Central memory CD8-positive, alpha-beta T cell (primary cell): ENCODE results near the gene CPZ.
"Not testable (repeated sequence)": the region's sequence is repeated elsewhere in the genome, so short reads cannot be mapped to it uniquely, and the experiment has no call there.

ENCODE experiments used
- ATAC-seq: fragments of 150-1000 bp; cut with Tn5 transposase; replicated peaks from 2 replicates; pipeline ENCODE4 v1.10.0; 2022; ENCODE audit warnings: mild to moderate bottlenecking, moderate FRiP score, moderate number of reproducible peaks; ENCODE audit not compliant: poor library complexity, severe bottlenecking; ENCODE audit errors: extremely low read depth
- DNase-seq, 2 donors: peaks; one replicate each; pipeline ENCODE4 v3.0.0; 2021; ENCODE audit warnings: low spot score in 2 of 2
- H3K27ac Mint-ChIP-seq: one replicate; pipeline ENCODE4 v1.8.0; 2022; ENCODE audit warnings: low read depth, mild to moderate bottlenecking, moderate library complexity, mixed read lengths
- H3K27me3 Mint-ChIP-seq: one replicate; pipeline ENCODE4 v1.8.0; 2022; ENCODE audit warnings: mixed read lengths
- H3K36me3 Mint-ChIP-seq: one replicate; pipeline ENCODE4 v1.8.0; 2022; ENCODE audit warnings: mild to moderate bottlenecking, moderate library complexity, mixed read lengths; ENCODE audit not compliant: insufficient read depth
- H3K4me1 Mint-ChIP-seq: one replicate; pipeline ENCODE4 v1.8.0; 2022; ENCODE audit warnings: mixed read lengths
- H3K4me3 Mint-ChIP-seq: one replicate; pipeline ENCODE4 v1.8.0; 2022; ENCODE audit warnings: mild to moderate bottlenecking, moderate library complexity, mixed read lengths
- H3K9me3 Mint-ChIP-seq: one replicate; pipeline ENCODE4 v1.8.0; 2022; ENCODE audit warnings: mixed read lengths

The CPZ gene

GRCh38 chr4:8646296-8647093 is 53.9 kb downstream of the CPZ start:
- DNase-seq (peak in 1 of 2 donors; percentile 9), ATAC-seq (no peak)
- Mint-ChIP-seq H3K4me1 (no peaks in the 10 kb centered on the region), H3K27ac (no peak overlapping the region), H3K4me3 (no peak overlapping the region), H3K27me3 (peaks cover 9% of the 10 kb centered on the region), H3K36me3 (no peaks in the 10 kb centered on the region), H3K9me3 (no peaks in the 10 kb centered on the region)

- DNase-seq (no peak), ATAC-seq (no peak)
- Mint-ChIP-seq H3K4me1 (no peaks in the 10 kb centered on the region), H3K27ac (no peak overlapping the region), H3K4me3 (no peak overlapping the region), H3K36me3 (no peaks in the 10 kb centered on the region), H3K27me3 (peaks cover 9% of the 10 kb centered on the region), H3K9me3 (no peaks in the 10 kb centered on the region)
These were observed 54.6 kb downstream of the CPZ start for GRCh38 chr4:8647094-8647570.

- peak; percentile 0 to 2 for DNase-seq
These were observed 55.1 kb downstream of the CPZ start for GRCh38 chr4:8647626-8648025.

GRCh38 chr4:8648296-8648695 is 55.7 kb downstream of the CPZ start:
- DNase-seq: peak in 1 of 2 donors; percentile 8
- no peaks in the 10 kb centered on the region for H3K36me3 Mint-ChIP-seq
- no peaks in the 10 kb centered on the region for H3K9me3 Mint-ChIP-seq
- peaks cover 3% of the 10 kb centered on the region for H3K27me3 Mint-ChIP-seq
- no peak overlapping the region for H3K27ac Mint-ChIP-seq
- no peaks in the 10 kb centered on the region for H3K4me1 Mint-ChIP-seq
- no peak for ATAC-seq
- no peak overlapping the region for H3K4me3 Mint-ChIP-seq

More at GRCh38 chr4:8647626-8648025, 55.1 kb downstream of the CPZ start:
- no peak overlapping the region for H3K4me3 Mint-ChIP-seq
- H3K4me1 Mint-ChIP-seq: no peaks in the 10 kb centered on the region
- H3K9me3 Mint-ChIP-seq: no peaks in the 10 kb centered on the region
- peaks cover 9% of the 10 kb centered on the region for H3K27me3 Mint-ChIP-seq
- no peaks in the 10 kb centered on the region for H3K36me3 Mint-ChIP-seq
- no peak for ATAC-seq
- H3K27ac Mint-ChIP-seq: no peak overlapping the region

GRCh38 chr4:8648816-8649630 is 56.5 kb downstream of the CPZ start:
- no peak overlapping the region for H3K27ac Mint-ChIP-seq
- H3K4me3 Mint-ChIP-seq: no peak overlapping the region
- H3K4me1 Mint-ChIP-seq: no peaks in the 10 kb centered on the region
- H3K9me3 Mint-ChIP-seq: no peaks in the 10 kb centered on the region
- no peaks in the 10 kb centered on the region for H3K36me3 Mint-ChIP-seq
- no peaks in the 10 kb centered on the region for H3K27me3 Mint-ChIP-seq
- ATAC-seq (no peak), DNase-seq (peak in 1 of 2 donors; percentile 8)

- H3K9me3 Mint-ChIP-seq: peaks cover 5% of the 10 kb centered on the region
- H3K4me3 Mint-ChIP-seq: no peak overlapping the region
- no peaks in the 10 kb centered on the region for H3K4me1 Mint-ChIP-seq
- no peak for ATAC-seq
- H3K36me3 Mint-ChIP-seq: no peaks in the 10 kb centered on the region
- no peak overlapping the region for H3K27ac Mint-ChIP-seq
- H3K27me3 Mint-ChIP-seq: no peaks in the 10 kb centered on the region
- no peak for DNase-seq
These were observed 57.2 kb downstream of the CPZ start for GRCh38 chr4:8649631-8650361.

- Mint-ChIP-seq H3K27me3 (peaks cover 14% of the 10 kb centered on the region), H3K36me3 (no peaks in the 10 kb centered on the region), H3K27ac (no peak overlapping the region), H3K4me1 (no peaks in the 10 kb centered on the region), H3K9me3 (peaks cover 5% of the 10 kb centered on the region), H3K4me3 (no peak overlapping the region)
- DNase-seq (no peak), ATAC-seq (no peak)
These were observed 59.2 kb downstream of the CPZ start for GRCh38 chr4:8651661-8652180.

- H3K4me1 Mint-ChIP-seq: no peaks in the 10 kb centered on the region
- peaks cover 14% of the 10 kb centered on the region for H3K27me3 Mint-ChIP-seq
- peaks cover 2% of the 10 kb centered on the region for H3K36me3 Mint-ChIP-seq
These were observed 59.9 kb downstream of the CPZ start for GRCh38 chr4:8652181-8653078.

GRCh38 chr4:8653326-8654000 is 60.9 kb downstream of the CPZ start:
- Mint-ChIP-seq H3K36me3 (peaks cover 2% of the 10 kb centered on the region), H3K9me3 (peaks cover 5% of the 10 kb centered on the region), H3K27ac (no peak overlapping the region), H3K27me3 (peaks cover 14% of the 10 kb centered on the region), H3K4me1 (no peaks in the 10 kb centered on the region), H3K4me3 (no peak overlapping the region)
- no peak for ATAC-seq
- no peak for DNase-seq

More at GRCh38 chr4:8652181-8653078, 59.9 kb downstream of the CPZ start:
- DNase-seq (no peak), ATAC-seq (no peak)
- Mint-ChIP-seq H3K4me3 (no peak overlapping the region), H3K27ac (no peak overlapping the region), H3K9me3 (peaks cover 5% of the 10 kb centered on the region)

- H3K27me3 Mint-ChIP-seq: peaks cover 14% of the 10 kb centered on the region
These were observed 61.6 kb downstream of the CPZ start for GRCh38 chr4:8654139-8654538.

More at GRCh38 chr4:8654139-8654538, 61.6 kb downstream of the CPZ start:
- not testable (repeated sequence) for DNase-seq, H3K4me1 Mint-ChIP-seq, H3K27ac Mint-ChIP-seq, ATAC-seq, H3K9me3 Mint-ChIP-seq, H3K4me3 Mint-ChIP-seq, H3K36me3 Mint-ChIP-seq
